Measurements from ENCODE around the gene TMEM140.

Gene TMEM140

DNA sequence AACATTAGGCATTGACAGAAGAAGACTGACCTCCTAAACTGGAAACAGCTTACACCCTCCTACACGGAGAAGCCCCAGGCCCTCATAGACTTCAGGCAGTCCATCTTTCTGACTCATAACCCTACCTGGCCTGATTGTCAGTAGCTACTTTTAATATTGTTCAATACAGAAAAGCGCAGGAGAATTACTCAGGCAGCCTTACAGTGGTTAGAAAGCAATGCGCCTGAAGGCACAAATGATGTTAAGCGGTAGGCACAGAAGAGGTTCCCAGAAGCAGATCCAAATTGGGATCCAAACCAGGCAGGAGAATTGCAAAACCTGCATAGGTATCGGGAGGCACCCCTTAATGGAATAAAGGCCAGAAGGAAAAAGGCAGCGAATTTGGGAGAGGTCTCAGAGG is 28.1 kb downstream of the TMEM140 start:
- no peak for DNase-seq

- no peak for DNase-seq
Observed at GRCh38 chr7:135177028-135177696, 29.3 kb downstream of the TMEM140 start.

- DNase-seq = no peak
Observed at GRCh38 chr7:135178364-135178763, 30.5 kb downstream of the TMEM140 start.

- no peak for DNase-seq
Observed at GRCh38 chr7:135179321-135179925, 31.6 kb downstream of the TMEM140 start.

DNA sequence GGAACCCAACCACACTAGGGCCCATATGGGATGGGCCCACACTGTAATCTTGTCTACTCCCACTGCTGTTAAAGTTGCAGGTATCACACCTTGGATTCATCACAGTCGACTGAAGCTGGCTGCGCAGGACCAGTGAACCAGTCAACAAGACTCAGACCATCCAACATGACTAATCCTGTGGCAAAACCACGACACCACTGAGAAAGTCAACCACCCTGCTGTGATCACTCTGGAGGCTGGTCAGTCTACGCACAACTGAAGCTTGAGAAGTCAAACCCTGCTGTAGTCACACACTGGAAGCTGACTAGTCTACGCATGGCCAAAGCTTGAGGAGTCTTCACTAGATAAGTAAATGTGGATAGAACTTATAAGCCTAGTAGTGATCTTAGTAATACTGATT is 32.2 kb downstream of the TMEM140 start:
- no peak for DNase-seq

DNA sequence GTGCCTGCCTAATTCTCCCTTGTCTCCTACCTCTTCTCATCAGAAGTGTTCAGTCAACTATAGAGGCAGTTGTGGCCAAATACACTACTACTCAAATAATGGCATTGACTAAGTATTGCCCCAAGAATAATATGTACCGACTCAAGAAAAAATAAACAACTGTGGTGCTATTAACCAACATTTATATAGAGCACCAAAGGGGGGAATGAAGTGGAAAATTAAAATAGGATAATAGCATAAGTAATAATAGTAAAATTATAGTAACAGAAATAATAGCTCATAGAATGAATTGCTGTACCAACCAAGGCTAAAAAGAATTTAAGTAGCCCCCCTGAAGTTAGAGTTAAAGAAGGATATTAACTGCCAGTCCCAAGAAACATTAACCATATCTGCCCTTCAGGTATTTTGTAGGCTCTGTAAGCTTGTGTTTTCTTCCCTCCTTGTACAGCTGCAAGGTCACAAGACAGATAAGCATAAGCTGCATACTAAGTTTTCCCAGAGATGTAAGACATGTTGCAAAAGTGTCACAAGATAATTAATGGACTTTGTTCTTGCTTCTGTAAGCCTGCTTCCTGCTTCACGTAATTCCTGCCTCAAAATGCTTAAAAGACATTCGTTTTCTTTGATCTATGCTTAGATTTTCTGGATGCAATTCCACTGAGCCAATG is 33.5 kb downstream of the TMEM140 start:
- DNase-seq = no peak

DNA sequence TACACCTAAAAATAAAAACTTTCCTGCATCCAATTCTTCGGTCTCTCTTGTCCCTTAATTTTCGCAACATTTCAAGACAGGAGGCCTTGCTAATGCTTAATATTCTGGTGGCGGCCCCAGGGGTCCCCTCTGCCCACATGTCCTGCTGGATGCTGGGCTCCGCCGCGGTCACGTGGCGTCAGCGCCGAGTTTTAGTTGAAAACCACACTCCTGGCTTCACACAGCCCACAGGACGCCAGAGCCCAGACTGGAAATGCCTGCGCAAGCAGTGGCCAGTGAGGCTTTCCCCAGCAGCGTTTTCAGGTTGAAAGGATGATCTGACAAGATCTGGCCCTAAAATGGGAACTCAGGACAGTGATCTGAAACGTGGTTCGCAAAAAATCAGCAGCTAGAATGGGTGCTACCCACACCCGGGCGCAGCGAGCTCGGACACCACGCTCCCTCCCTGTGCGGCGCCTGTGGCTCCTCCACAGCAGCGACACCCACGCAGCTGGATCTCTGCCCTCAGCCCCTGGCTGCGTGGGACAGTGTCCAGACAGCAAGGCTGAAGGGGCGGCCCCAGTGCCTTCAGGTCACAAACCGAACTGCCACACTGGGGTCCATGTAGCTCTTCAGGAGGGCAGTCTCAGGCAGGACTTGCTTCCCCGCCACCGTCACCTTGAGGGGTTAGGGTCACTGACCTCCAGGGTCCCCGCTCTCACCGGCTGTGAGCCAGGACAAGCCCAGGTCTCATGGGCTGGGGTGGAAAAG is 34.2 kb downstream of the TMEM140 start:
- no peak for DNase-seq

GRCh38 chr7:135183478-135183877 is 35.6 kb downstream of the TMEM140 start:
- DNase-seq = no peak

- no peak for DNase-seq
Observed at GRCh38 chr7:135184254-135184841, 36.5 kb downstream of the TMEM140 start.

DNA sequence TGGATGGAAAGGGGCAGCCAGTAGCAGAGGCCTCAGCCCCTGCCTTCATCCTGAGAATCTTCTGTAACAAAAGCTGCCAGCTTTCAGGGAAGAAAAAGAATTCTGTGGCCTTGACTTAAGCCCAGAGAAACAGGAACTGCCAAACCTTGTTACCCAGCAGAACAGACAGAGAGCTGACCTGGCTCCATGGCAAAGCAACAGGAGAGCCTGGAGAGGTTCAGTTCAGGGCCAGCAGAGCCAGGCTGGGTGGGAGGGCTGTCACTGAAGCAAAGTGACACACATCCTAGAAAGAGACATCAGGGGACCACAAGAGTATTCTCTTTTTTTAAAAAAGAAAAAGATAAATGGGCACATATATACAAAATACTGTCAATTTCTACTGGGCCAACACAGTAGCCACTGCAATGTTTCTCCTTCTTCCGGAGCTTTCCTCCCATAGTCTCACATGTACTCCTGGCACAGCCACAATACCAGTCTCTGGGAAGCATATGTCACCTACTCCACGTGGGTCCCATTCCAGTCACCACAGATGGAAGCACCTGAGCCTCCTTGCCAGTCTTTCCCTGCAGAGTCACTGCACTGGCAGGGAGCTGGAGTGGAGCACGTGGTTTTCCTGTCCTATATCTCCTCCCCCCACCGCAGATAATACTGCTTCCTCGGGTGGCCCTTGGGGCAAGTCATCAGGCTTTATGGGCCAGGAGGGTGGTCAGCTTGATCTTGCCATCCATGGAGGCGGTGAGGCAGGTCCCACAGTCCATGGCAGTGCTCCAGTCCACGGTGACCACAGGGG is 37.8 kb downstream of the TMEM140 start:
- DNase-seq = no peak

DNA sequence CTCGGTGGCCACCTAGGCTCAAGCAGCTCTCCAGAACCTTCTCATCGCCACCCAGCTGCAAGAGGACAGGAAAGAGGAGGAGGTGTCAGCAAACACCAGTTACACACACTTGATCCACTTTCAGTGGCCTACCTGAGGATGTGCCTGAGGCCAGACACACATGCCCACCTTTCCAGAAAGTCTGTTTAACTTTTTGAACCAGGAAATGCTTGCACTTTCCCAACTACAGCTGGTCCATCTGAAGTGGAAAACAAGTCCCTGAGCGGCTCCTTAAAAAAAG is 38.3 kb downstream of the TMEM140 start:
- no peak for DNase-seq

- no peak for DNase-seq
Observed at GRCh38 chr7:135186841-135187253, 39.0 kb downstream of the TMEM140 start.

DNA sequence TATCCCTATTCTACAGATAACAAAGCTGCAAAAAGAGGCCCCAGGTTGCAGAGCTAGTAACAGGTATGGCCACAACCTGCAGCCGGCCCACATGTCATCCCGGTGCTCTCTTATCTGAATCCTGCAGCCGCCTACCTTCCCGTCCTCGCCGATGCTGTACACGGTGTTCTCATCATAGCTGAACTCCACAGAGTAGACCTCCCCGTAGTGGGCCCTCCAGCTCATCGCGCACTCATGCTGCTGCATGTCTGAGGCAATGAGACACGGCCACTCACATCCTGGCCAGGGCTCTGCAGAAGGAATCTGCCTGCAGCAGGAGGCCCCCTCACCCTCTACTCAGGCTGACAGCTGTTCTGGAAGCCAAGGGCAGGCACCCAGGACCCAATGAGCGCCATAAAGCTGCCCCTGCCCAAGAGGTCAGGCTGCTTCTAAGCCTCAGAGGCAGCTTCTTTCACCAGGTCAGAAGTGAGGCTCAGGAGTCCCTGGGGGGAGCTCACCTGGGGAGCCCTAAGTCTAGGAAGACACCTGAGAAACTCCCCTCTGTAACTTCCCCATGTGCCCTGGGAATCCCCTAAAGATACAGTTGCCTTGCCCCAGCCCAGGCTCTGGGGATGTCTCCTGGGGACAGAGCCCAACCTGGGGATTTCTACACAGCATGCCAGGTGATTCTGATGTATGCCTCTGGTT is 40.6 kb downstream of the TMEM140 start:
- DNase-seq = no peak

- no peak for DNase-seq
Observed at GRCh38 chr7:135189221-135189662, 41.4 kb downstream of the TMEM140 start.

GRCh38 chr7:135189961-135190360 is 42.1 kb downstream of the TMEM140 start:
- no peak for DNase-seq

DNA sequence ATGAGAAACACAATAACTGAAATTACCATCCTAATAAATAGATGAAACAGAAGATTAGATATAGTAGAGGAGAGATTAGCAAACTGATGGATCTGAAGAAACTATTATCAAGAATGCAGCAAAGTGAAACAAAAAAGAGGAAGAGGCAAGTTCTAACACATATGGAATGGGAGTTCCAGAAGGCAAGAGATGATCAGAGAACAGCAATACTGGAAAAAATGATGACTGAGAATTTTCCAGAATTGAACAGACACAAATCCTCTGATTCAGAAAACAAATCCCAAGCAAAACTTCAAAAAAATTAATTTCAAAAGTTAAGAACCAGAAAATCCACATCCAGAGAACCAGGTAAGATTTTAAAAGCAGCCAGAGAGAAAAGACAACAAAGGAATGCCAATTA is 42.8 kb downstream of the TMEM140 start:
- DNase-seq = no peak

DNA sequence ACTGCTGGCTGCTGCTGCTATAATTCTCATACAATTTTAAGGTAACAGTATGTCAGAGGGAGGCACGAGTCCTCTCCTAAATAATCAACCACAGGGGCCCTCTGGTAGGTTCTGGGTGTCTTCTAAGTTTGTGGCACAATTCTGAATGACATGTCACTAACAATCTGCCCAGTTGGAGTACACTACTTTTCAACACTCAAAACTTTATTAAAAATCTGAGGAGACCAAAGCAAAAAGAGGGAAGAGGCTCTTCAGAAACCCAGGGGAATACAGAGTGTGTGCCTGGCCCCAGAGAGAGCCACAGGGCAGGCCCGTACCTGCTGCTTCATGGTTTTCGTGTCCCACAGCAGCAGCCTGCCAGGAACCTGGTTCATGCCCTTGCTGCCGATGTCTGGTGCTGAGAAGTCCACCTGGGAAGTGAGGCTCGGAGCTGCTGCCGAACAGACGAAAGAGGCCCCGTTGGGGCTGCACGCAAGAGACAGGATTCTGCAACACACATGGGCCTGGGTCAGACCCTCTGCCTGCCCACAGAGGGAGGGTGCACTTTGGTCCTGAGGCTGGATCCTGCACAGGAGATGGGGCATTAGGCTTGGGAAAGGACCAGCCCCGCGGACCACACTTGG is 45.2 kb downstream of the TMEM140 start:
- DNase-seq = no peak

DNA sequence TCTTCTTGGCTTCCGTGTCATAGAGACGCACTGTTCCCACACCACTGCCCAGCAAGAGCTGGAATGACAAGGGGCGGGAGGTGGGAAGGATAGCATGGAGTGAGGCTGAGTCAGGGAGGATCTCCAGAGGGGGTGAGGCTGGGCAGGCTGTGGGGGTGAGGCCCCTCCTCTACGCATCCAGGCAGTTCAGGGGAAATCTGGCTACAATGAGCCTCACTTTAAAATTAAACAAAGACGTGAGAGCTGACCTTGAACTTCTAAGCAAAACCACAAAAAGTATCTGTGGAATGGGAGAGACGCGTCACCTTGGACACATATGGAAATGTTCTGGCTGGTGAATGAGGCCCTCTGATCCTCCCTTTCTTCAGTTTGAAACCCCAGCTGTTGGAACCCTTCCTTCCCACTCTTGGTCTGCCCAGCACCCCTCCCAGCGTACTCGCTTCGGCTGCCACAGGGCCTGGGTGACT is 45.8 kb downstream of the TMEM140 start:
- DNase-seq = no peak

DNA sequence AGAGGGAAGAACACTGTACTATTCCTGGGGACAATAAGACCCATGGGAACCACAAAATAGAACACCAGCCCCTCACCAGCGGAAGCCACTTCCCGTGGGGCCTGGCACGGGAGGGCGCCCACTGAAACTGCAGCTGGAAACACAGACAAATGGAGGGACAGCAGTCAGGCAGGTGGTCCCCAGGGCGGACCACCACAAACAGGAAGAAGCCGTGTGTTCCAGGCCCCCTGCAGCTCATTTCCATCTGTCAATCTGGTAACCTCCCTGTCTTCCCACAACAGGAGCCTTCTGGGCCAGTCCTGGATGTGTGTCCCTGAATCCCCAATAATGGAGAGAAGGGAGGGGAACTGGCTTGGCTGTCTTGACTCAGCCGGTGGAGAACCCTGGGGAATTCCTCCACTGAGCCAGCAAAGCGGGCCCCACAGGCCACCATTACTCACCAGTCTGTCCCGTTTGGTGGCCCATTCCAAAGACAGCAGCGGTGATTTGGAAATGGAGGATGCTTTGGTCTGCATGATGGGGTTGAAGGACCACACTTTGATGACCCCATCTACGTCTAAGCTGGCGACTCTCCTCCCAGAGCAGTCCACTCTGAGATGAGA is 46.7 kb downstream of the TMEM140 start:
- no peak for DNase-seq

DNA sequence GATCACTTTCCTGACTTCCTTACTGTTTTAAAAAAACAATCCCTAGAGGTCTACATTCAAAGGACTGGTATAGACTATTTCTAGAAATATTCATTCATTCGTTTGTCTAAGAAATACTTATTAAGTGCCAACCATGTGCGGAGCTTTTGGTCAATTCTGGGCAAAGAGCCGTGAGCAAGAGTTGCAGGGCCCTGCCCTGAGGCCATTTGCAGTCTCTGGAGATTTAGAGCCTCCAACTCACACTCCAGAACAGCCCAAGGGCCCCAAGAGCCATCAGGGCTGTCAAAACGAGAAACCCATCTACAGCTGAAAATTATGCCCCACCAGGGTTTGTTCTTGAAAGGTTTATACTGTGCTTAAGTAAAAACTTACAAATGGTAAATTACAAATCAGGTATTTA is 47.3 kb downstream of the TMEM140 start:
- no peak for DNase-seq

Data from AML-193 (cell line).